ENCODE results near the gene TRMT5. TPM values are rescaled to one million over a fixed set of nuclear protein-coding genes. Genes with fewer than 3 reads are reported as not detected.

Gene TRMT5
- total and polyA plus RNA-seq, 2 of the 4 experiments (the other 2 are of a cell fraction), result 5.0 to 10.4 TPM

- Histone ChIP-seq H4K20me1 (ENCODE audit: insufficient read depth, low read length) (no peaks in the 10 kb centered on the region; the same call in 1 of the 2 replicates), H3K9me3 (ENCODE audit: control insufficient read depth, insufficient read depth, low read length) (no peaks in the 10 kb centered on the region), H3K79me1 (ENCODE audit: low read depth in 1 of 2, low read length in 2 of 2) (peaks cover 3 to 13% of the 10 kb centered on the region in 2 experiments; a peak in 2 of 4 replicates), H3K18ac (ENCODE audit: low read depth, low read length) (no peak overlapping the region), H3K9ac (ENCODE audit: low read depth, low read length) (no peak overlapping the region), H3K4ac (ENCODE audit: low read depth, low read length) (no peak overlapping the region), H3K4me2 (ENCODE audit: low read depth, low read length) (no peak overlapping the region), H4K8ac (ENCODE audit: low read depth in 2 of 2, low read length in 2 of 2) (no peak overlapping the region), H2AFZ (replicated peaks; ENCODE audit: low read length, poor library complexity) (no peak overlapping the region), H2BK5ac (ENCODE audit: low read depth, low read length, poor library complexity, severe bottlenecking) (no peak overlapping the region), H3K14ac (replicated peaks; ENCODE audit: low read depth, low read length) (no peak overlapping the region), H3K23ac (ENCODE audit: low read depth, low read length) (no peak overlapping the region), H3K4me1 (ENCODE audit: control insufficient read depth, insufficient read depth, low read length) (peaks cover 4% of the 10 kb centered on the region; the same call in 1 of the 2 replicates), H2AK9ac (replicated peaks; ENCODE audit: low read depth, low read length, poor library complexity) (no peak overlapping the region), H3K9me1 (ENCODE audit: insufficient read depth, low read length) (0 out of 2 replicates have a peak, but pooled peaks cover 3% of the 10 kb centered on the region), H3K36me3 (ENCODE audit: control insufficient read depth, insufficient read depth, low read length) (peaks cover 5% of the 10 kb centered on the region), H3K27ac (ENCODE audit: insufficient read depth, low read length) (no peak overlapping the region), H2AK5ac (ENCODE audit: low read depth, low read length) (no peak overlapping the region), H3K4me3 (ENCODE audit: insufficient read depth, low read depth, low read length) (no peak overlapping the region), H2BK20ac (ENCODE audit: low read depth, low read length) (no peak overlapping the region), H2BK120ac (ENCODE audit: low read depth, low read length) (no peak overlapping the region), H4K5ac (ENCODE audit: low read depth, low read length) (no peak overlapping the region; the same call in 1 of the 2 replicates), H2BK15ac (ENCODE audit: low read depth, low read length) (no peak overlapping the region), H3K27me3 (ENCODE audit: control insufficient read depth, insufficient read depth, low read length) (no peaks in the 10 kb centered on the region), H3K56ac (ENCODE audit: extremely low read depth, insufficient read depth, low read length) (no peak overlapping the region), H4K91ac (ENCODE audit: insufficient read depth, low read depth, low read length) (no peak overlapping the region)
- WGBS, 2 experiments (ENCODE audit: extremely low coverage in 2 of 2, insufficient read length in 1 of 2), result no CpG with 5 or more reads among the region's 2 CpGs
- DNase-seq (no peak), ATAC-seq (ENCODE audit: low read depth) (no peak)
- TF ChIP-seq RCOR1 (IDR thresholded peaks at IDR 0.05; ENCODE audit: insufficient replicate concordance, low read length), result no peak
- TF ChIP-seq MXI1 (IDR thresholded peaks at IDR 0.05; ENCODE audit: borderline replicate concordance, low read depth, low read length), result no peak
- TF ChIP-seq CHD1 (IDR thresholded peaks at IDR 0.05; ENCODE audit: low read depth, low read length), result no peak
- TF ChIP-seq BHLHE40 (IDR thresholded peaks at IDR 0.05; ENCODE audit: low read depth, low read length), result no peak
- TF ChIP-seq CEBPB (IDR thresholded peaks at IDR 0.05; ENCODE audit: low read depth, low read length), result peak; percentile 87
- dilution Hi-C loops (cut with HindIII; ENCODE audit: low sequenced_read_pairs, unreplicated experiment), result no loop called here
- BruUV-seq (replicated peaks), result no TSS peak
- in situ Hi-C loops (cut with MboI; ENCODE audit: low sequenced_read_pairs), result no loop called here
- intact Hi-C loops (cut with micrococcal nuclease), result no loop called here
- ChIA-PET POLR2A (ENCODE audit: unreplicated experiment) (no interaction called here), CTCF (no interaction called here)
Observed at GRCh38 chr14:60970146-60970545, 10.7 kb downstream of the TRMT5 start.

Measured in IMR-90 (cell line).